Heart left ventricle (tissue), 13 donors: ENCODE data around the gene ICAM2.

ENCODE experiments used
- POLR2A ChIP-seq, 2 donors: fragments of 450-650 bp; IDR thresholded peaks; one replicate each; pipeline ENCODE4 v1.6.1; 2017; ENCODE audit warnings: antibody characterized with exemption in 2 of 2, mild to moderate bottlenecking in 2 of 2, moderate library complexity in 2 of 2
- TF ChIP-seq, protein P1 (sequence below), 12 donors: fragments of 200-600 bp; sonication (generic) in 4 of 12; IDR thresholded peaks; one replicate each; pipeline versions ENCODE4 v1.5.0 to v1.8.0; 2018 to 2022; ENCODE audit warnings: antibody characterized with exemption in 12 of 12, mild to moderate bottlenecking in 5 of 12
- donor health status: ischemic (EF 13 %, LVEDD 7.1; RV severe dilation, severe dysfunction).
- donor health status: DM: no; HTN: yes; CAD: no.
- donor health status: DM: no; HTN: no; CAD: no.
- donor health status: ischemic (EF 25% LVEDD 6.9; RV normal size, moderate dysfunction).
- donor health status: ischemic (EF 25% LVEDD 5.7; RV mildly dilated, moderate dysfunction).
- donor health status: ischemic (EF 35%, LVEDD 5.7; RV mildly dilated, moderate dysfunction).
- donor health status: nonischemic (EF 11% LVEDD 7.7; RV severe dilation, severe dysfunction).
- donor health status: DM: yes; HTN: yes; CAD: no.
- donor health status: PGD.
- donor health status: ischemic (EF 29% LVEDD 5.4; RV normal size, mild dysfunction).
- donor health status: nonischemic (EF 23%, LVEDD 6.1; RV moderate dilation, normal function).

DNA sequence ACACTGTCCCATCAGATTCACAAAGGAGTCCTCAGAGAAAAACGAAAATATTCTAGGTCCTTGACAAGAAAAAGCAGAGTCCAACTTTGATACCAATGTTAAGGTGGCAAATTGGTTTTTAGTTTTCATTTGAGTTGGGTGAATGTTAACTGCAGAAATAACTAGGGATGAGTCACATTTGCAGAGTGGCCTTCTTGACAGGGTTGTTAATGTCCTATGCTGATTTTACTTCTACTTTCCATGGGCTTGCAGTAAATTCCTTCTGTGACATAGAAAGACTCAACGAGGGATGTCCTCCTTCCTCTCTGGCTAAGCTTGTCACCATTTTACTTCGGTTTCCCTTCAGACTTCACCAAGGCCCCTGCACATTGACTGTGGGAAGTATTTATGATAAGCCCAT is 47.2 kb upstream of the ICAM2 start:
- TF ChIP-seq, protein P1, sequence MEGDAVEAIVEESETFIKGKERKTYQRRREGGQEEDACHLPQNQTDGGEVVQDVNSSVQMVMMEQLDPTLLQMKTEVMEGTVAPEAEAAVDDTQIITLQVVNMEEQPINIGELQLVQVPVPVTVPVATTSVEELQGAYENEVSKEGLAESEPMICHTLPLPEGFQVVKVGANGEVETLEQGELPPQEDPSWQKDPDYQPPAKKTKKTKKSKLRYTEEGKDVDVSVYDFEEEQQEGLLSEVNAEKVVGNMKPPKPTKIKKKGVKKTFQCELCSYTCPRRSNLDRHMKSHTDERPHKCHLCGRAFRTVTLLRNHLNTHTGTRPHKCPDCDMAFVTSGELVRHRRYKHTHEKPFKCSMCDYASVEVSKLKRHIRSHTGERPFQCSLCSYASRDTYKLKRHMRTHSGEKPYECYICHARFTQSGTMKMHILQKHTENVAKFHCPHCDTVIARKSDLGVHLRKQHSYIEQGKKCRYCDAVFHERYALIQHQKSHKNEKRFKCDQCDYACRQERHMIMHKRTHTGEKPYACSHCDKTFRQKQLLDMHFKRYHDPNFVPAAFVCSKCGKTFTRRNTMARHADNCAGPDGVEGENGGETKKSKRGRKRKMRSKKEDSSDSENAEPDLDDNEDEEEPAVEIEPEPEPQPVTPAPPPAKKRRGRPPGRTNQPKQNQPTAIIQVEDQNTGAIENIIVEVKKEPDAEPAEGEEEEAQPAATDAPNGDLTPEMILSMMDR (IDR thresholded peaks at IDR 0.05): no peak
- no peak for TF ChIP-seq POLR2A (IDR thresholded peaks at IDR 0.05)
